GM18502 (cell line): ENCODE data around the gene UPF3A.
A peak's percentile ranks its signal among the peaks of the same experiment; 100 is the strongest.
"Not testable (repeated sequence)": the region's sequence is repeated elsewhere in the genome, so short reads cannot be mapped to it uniquely, and the experiment has no call there.

ENCODE experiments used
- ATAC-seq: cut with Tn5 transposase; IDR thresholded peaks from one replicate; pipeline ENCODE4 v1.9.1; 2021; ENCODE audit warnings: mild to moderate bottlenecking; ENCODE audit not compliant: unreplicated experiment, poor library complexity

The UPF3A gene

GRCh38 chr13:114328595-114328994 lies 47.2 kb downstream of the UPF3A start:
- ATAC-seq = no peak

- no peak for ATAC-seq
Measured at GRCh38 chr13:114330086-114330485, 48.7 kb downstream of the UPF3A start.

GRCh38 chr13:114333881-114334280 lies 52.5 kb downstream of the UPF3A start:
- ATAC-seq = not testable (repeated sequence)

GRCh38 chr13:114334305-114335053 lies 53.1 kb downstream of the UPF3A start:
- ATAC-seq = peak; percentile 69

GRCh38 chr13:114336457-114336856 lies 55.1 kb downstream of the UPF3A start:
- not testable (repeated sequence) for ATAC-seq

GRCh38 chr13:114338959-114339358 lies 57.6 kb downstream of the UPF3A start:
- no peak for ATAC-seq

GRCh38 chr13:114339857-114340534 lies 58.6 kb downstream of the UPF3A start:
- ATAC-seq = no peak

- no peak for ATAC-seq
Measured at GRCh38 chr13:114341003-114341777, 59.8 kb downstream of the UPF3A start.

GRCh38 chr13:114347256-114347655 lies 65.9 kb downstream of the UPF3A start:
- ATAC-seq = not testable (repeated sequence)

- ATAC-seq = not testable (repeated sequence)
Measured at GRCh38 chr13:114352763-114353162, 71.4 kb downstream of the UPF3A start.

- not testable (repeated sequence) for ATAC-seq
Measured at GRCh38 chr13:114353382-114353781, 72.0 kb downstream of the UPF3A start.
